GM23248 (cell line): ENCODE results near the gene VSIG8. TPM values are rescaled to one million over a fixed set of nuclear protein-coding genes. Genes with fewer than 3 reads are reported as not detected.

Experiments
- DNase-seq: peaks from one replicate; pipeline ENCODE4 v3.0.0-alpha.2; 2015
- H2AFZ ChIP-seq: fragments of 200-600 bp; sonication (generic); 2 replicates; pipeline ENCODE4 v1.6.1; 2016; ENCODE audit warnings: antibody characterized with exemption
- H3F3A ChIP-seq: fragments of 200-600 bp; sonication (generic); 2 replicates; pipeline ENCODE4 v1.6.1; 2016; ENCODE audit warnings: mild to moderate bottlenecking, antibody characterized with exemption, mixed run types; ENCODE audit not compliant: insufficient read depth
- H3K27ac ChIP-seq: fragments of 200-600 bp; sonication (generic); 2 replicates; pipeline ENCODE4 v1.5.1; 2016; ENCODE audit warnings: mild to moderate bottlenecking
- H3K27me3 ChIP-seq: fragments of 200-600 bp; sonication (generic); replicated peaks from 2 replicates; pipeline ENCODE4 v1.6.1; 2016; ENCODE audit warnings: mild to moderate bottlenecking; ENCODE audit not compliant: insufficient read depth
- H3K36me3 ChIP-seq: fragments of 200-600 bp; sonication (generic); 2 replicates; pipeline ENCODE4 v1.6.1; 2016; ENCODE audit warnings: low read depth, mild to moderate bottlenecking
- H3K4me1 ChIP-seq: fragments of 200-600 bp; sonication (generic); 2 replicates; pipeline ENCODE4 v1.6.1; 2016; ENCODE audit warnings: mild to moderate bottlenecking; ENCODE audit not compliant: insufficient read depth
- H3K4me2 ChIP-seq: fragments of 200-600 bp; sonication (generic); one replicate; pipeline ENCODE4 v1.6.1; 2016; ENCODE audit warnings: mild to moderate bottlenecking; ENCODE audit not compliant: unreplicated experiment
- H3K4me3 ChIP-seq: fragments of 200-600 bp; sonication (generic); 2 replicates; pipeline ENCODE4 v1.5.1; 2016; ENCODE audit warnings: mild to moderate bottlenecking
- H3K79me2 ChIP-seq: fragments of 200-600 bp; sonication (generic); 2 replicates; pipeline ENCODE4 v1.6.1; 2016; ENCODE audit warnings: mild to moderate bottlenecking; ENCODE audit not compliant: insufficient read depth
- H3K9ac ChIP-seq: fragments of 200-600 bp; sonication (generic); 2 replicates; pipeline ENCODE4 v1.6.1; 2016; ENCODE audit warnings: mild to moderate bottlenecking
- H3K9me2 ChIP-seq: fragments of 200-600 bp; sonication (generic); 2 replicates; pipeline ENCODE4 v1.6.1; 2016; ENCODE audit warnings: mixed run types, mild to moderate bottlenecking, moderate library complexity; ENCODE audit not compliant: insufficient read depth
- H3K9me3 ChIP-seq: fragments of 200-600 bp; sonication (generic); one replicate; pipeline ENCODE4 v1.6.1; 2017; ENCODE audit warnings: low read depth
- H4K20me1 ChIP-seq: fragments of 200-600 bp; sonication (generic); 2 replicates; pipeline ENCODE4 v1.6.0; 2016; ENCODE audit not compliant: insufficient read depth
- EZH2 ChIP-seq: fragments of 200-600 bp; sonication (generic); IDR thresholded peaks from 2 replicates; pipeline ENCODE4 v1.6.1; 2018; ENCODE audit warnings: antibody characterized with exemption, mild to moderate bottlenecking; ENCODE audit not compliant: insufficient read depth, poor library complexity, severe bottlenecking
- EZH2phosphoT487 ChIP-seq: fragments of 200-600 bp; sonication (generic); IDR thresholded peaks from 2 replicates; pipeline ENCODE4 v1.6.1; 2018; ENCODE audit warnings: antibody characterized with exemption, moderate library complexity, mild to moderate bottlenecking, low read depth; ENCODE audit not compliant: insufficient read depth
- WGBS, 2 experiments: methylation state at CpG; one replicate each; pipeline ENCODE4 v1.1.6; 2015 to 2017; ENCODE audit warnings: low lambda C conversion rate in 2 of 2, low coverage in 1 of 2; ENCODE audit errors: missing lambda C conversion rate in 2 of 2; 5-methylcytosine and 5-hydroxymethylcytosine counted together
- in situ Hi-C: fragments of 300-500 bp; cut with MboI; formaldehyde crosslinking; loops from 2 replicates; pipeline ENCODE4 v1.15.0; 2020
- polyA plus RNA-seq: library from polyadenylated mRNA; unstranded; fragments of >200 nt; fragmentation: Nextera tagmentation; extraction: Ambion mirVana; gene quantifications from 2 replicates; pipeline ENCODE4 v1.2.1, GENCODE V29; 2016
- total RNA-seq: library from RNA; depleted of rRNA; stranded (reverse); fragments of >200 nt; shearing (Covaris generic); gene quantifications from 2 replicates; pipeline ENCODE4 v1.2.3, GENCODE V29; 2014

VSIG8 gene
- total and polyA plus RNA-seq, 2 experiments from 2014 or later, result not detected

DNA sequence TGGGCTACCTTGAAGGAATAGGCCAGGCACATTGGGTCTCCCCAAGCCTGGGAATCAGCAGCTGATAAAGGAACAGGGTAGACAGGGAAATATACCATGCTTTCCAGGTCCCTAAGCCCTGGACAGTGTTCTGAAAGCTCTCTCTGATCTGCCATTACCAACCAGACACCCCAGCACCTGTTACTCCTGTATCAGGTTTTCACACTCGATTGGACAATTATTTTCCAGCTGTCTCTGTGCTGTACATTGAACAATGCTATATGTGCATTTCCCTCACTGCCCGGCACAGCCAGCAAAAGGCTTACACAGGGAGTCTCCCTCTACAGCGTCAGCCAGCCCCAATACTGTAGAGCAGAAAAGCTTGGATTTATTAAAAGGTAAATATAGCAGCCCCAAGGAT, 32.8 kb upstream of the VSIG8 start:
- in situ Hi-C loops, result loop anchor here (10.0 kb wide), 1 partner anchor 730 kb away; no protein-coding TSS in a partner anchor
- Histone ChIP-seq H3K9me3 (no peaks in the 10 kb centered on the region), H3K9me2 (no peaks in the 10 kb centered on the region), H4K20me1 (no peaks in the 10 kb centered on the region), H3K9ac (no peak overlapping the region), H3F3A (peaks cover 6% of the 10 kb centered on the region; the same call in 1 of the 2 replicates), H3K4me2 (no peak overlapping the region), H3K27ac (no peak overlapping the region), H3K4me1 (peaks cover 10% of the 10 kb centered on the region), H3K4me3 (no peak overlapping the region), H3K36me3 (no peaks in the 10 kb centered on the region), H2AFZ (no peak overlapping the region), H3K79me2 (no peaks in the 10 kb centered on the region), H3K27me3 (no peaks in the 10 kb centered on the region)
- no peak for DNase-seq
- WGBS, 2 experiments, result 50 to 58% methylated on average over 3 of the region's 3 CpGs
- TF ChIP-seq EZH2phosphoT487, result no peak
- TF ChIP-seq EZH2, result no peak

DNA sequence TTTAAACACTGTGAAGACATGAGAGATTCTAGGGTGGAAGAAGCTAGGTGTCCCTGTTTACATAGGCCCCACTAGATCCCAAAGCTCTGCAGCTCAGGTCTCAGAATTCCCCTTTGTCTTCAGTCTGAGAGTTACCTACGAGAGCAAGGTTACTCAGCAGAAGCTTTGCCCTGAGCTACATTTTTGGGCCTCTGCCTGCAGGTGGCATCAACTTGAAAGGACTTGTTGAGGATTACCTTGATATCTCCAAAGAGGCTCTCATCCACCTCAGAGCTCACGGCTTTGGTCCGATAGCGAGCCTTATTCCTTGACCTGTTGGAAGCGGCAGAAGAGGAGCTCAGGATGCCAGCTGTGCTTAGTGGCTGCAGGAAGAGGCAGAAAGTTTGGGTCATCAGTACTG, 30.5 kb upstream of the VSIG8 start:
- no peak for TF ChIP-seq EZH2phosphoT487
- no peak for TF ChIP-seq EZH2
- WGBS, 2 experiments, result 96 to 98% methylated on average over 5 of the region's 5 CpGs
- no peak overlapping the region for H3K27ac ChIP-seq

DNA sequence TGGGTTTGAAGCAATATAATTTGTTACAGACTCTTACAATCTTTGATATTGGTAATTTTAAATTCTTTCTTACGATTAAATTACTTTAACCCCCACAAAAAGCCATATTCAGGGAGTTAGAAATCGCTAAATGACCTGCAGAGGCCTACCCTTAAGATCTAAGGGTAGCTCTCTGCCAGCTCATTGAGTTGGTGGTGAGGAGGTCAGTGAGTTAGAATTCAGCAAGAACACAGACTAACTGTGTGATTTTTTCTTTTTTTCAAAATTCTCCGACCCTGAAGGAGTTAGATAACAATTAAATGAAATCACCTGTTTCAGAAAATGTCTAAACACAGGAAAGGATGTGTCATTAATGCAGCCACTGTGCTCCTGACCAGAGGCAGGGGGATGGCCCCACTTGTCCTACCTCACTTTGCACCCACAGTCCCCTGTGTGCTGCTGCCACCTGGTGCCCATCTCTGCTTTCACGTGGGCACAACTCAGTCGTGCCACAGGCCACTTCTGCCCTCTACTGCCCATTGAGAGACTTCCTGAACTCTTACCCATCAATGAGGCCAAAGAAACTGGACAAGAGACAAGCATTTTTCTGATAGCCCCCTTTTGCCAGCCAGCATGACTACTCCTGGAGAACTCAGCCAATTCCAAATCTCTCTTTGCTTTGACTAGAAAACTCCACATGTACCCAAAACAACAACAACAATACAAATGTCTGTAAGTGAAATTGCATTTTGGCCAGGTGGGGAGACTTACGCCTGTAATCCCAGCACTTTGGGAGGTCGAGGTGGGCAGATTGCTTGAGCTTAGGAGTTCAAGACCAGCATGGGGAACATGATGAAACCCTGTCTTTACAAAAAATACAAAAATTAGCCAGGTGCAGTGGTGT, 29.1 kb upstream of the VSIG8 start:
- Histone ChIP-seq H3K27ac (no peak overlapping the region), H3K9me2 (no peaks in the 10 kb centered on the region), H3K27me3 (no peaks in the 10 kb centered on the region), H3K4me2 (no peak overlapping the region), H3K36me3 (no peaks in the 10 kb centered on the region), H3K9ac (no peak overlapping the region), H3K9me3 (no peaks in the 10 kb centered on the region), H3K79me2 (no peaks in the 10 kb centered on the region), H4K20me1 (no peaks in the 10 kb centered on the region), H2AFZ (no peak overlapping the region), H3F3A (peaks cover 6% of the 10 kb centered on the region; the same call in 1 of the 2 replicates), H3K4me3 (no peak overlapping the region), H3K4me1 (peaks cover 21% of the 10 kb centered on the region)
- no peak for TF ChIP-seq EZH2
- no peak for TF ChIP-seq EZH2phosphoT487
- WGBS, 2 experiments, result 41 to 42% methylated on average over 7 of the region's 7 CpGs
- DNase-seq, result peak; percentile 93
- in situ Hi-C loops, result loop anchor here (5.0 to 10.0 kb wide), 2 partner anchors 94 to 727 kb away; no protein-coding TSS in a partner anchor

More for the DNA sequence above, 30.5 kb upstream of the VSIG8 start:
- DNase-seq, result no peak
- no peak overlapping the region for H2AFZ ChIP-seq
- H3K9me3 ChIP-seq, result no peaks in the 10 kb centered on the region
- no peak overlapping the region for H3K4me2 ChIP-seq
- no peaks in the 10 kb centered on the region for H3K79me2 ChIP-seq
- H3K4me3 ChIP-seq, result no peak overlapping the region
- no peaks in the 10 kb centered on the region for H3K9me2 ChIP-seq
- no peaks in the 10 kb centered on the region for H4K20me1 ChIP-seq
- no peak overlapping the region for H3K9ac ChIP-seq
- H3K4me1 ChIP-seq, result peaks cover 21% of the 10 kb centered on the region
- H3F3A ChIP-seq, result peaks cover 6% of the 10 kb centered on the region; the same call in 1 of the 2 replicates
- in situ Hi-C loops, result loop anchor here (5.0 to 10.0 kb wide), 2 partner anchors 96 to 728 kb away; no protein-coding TSS in a partner anchor
- no peaks in the 10 kb centered on the region for H3K36me3 ChIP-seq
- H3K27me3 ChIP-seq, result no peaks in the 10 kb centered on the region

DNA sequence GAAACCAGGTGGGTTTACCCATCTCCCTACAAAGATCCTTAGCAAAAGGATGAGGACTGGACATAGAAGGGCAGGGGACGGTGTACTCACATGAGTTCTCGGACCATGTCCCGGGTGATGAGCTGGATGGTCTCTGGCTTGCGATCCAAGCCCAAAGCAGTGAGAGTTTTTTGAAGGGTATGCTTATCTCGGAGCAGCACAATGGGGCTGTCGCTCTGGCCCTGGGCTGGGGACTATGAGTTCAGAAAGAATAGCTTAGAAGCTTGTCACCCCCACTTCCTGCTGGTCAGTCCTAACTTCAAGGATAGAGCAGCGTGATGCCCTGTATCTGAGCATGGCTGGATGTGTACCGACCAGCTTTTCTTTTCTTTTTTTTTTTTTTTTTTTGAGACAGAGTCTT, 27.9 kb upstream of the VSIG8 start:
- Histone ChIP-seq H3F3A (peaks cover 6% of the 10 kb centered on the region; the same call in 1 of the 2 replicates), H3K4me2 (no peak overlapping the region), H3K9me2 (no peaks in the 10 kb centered on the region), H3K9me3 (no peaks in the 10 kb centered on the region), H4K20me1 (no peaks in the 10 kb centered on the region), H3K27me3 (no peaks in the 10 kb centered on the region), H3K9ac (no peak overlapping the region), H3K36me3 (no peaks in the 10 kb centered on the region), H3K4me1 (peaks cover 21% of the 10 kb centered on the region), H2AFZ (peak overlapping the region; percentile 63), H3K4me3 (no peak overlapping the region), H3K79me2 (no peaks in the 10 kb centered on the region), H3K27ac (peak overlapping the region; percentile 29)
- TF ChIP-seq EZH2 (no peak), EZH2phosphoT487 (no peak)
- in situ Hi-C loops, result loop anchor here (5.0 to 10.0 kb wide), 2 partner anchors 93 to 726 kb away; no protein-coding TSS in a partner anchor
- WGBS, 2 experiments, result 96 to 97% methylated on average over 8 of the region's 8 CpGs
- no peak for DNase-seq
